Calu3 (cell line): Measurements from ENCODE around the gene SHANK3. TPM values are rescaled to one million over a fixed set of nuclear protein-coding genes. Genes with fewer than 3 reads are reported as not detected.
"Not testable (repeated sequence)": the region's sequence is repeated elsewhere in the genome, so short reads cannot be mapped to it uniquely, and the experiment has no call there.

Experiments
- BruUV-seq: library from RNA; stranded (reverse); fragments of 400-500 nt; replicated peaks from 2 replicates; lab custom pipeline; 2021; lab: Mats Ljungman, UMichigan
- CTCF ChIA-PET: fragments of 300-600 bp; sonication (Branson Sonifier 250); formaldehyde crosslinking; loops from one replicate; lab custom pipeline; 2022; ENCODE audit warnings: antibody characterized with exemption; lab: Charles Lee
- DNase-seq: peaks from one replicate; pipeline ENCODE4 v3.0.0; 2022
- H3K27ac Mint-ChIP-seq: one replicate; pipeline ENCODE4 v1.8.0; 2022; ENCODE audit warnings: mixed read lengths; ENCODE audit not compliant: unreplicated experiment
- H3K27me3 Mint-ChIP-seq: one replicate; pipeline ENCODE4 v1.8.0; 2022; ENCODE audit warnings: mixed read lengths; ENCODE audit not compliant: unreplicated experiment
- H3K36me3 Mint-ChIP-seq: one replicate; pipeline ENCODE4 v1.8.0; 2022; ENCODE audit warnings: mild to moderate bottlenecking, moderate library complexity, mixed read lengths; ENCODE audit not compliant: insufficient read depth, unreplicated experiment
- H3K4me1 Mint-ChIP-seq: one replicate; pipeline ENCODE4 v1.8.0; 2022; ENCODE audit warnings: mild to moderate bottlenecking, low read depth, mixed read lengths; ENCODE audit not compliant: unreplicated experiment
- H3K4me3 Mint-ChIP-seq: one replicate; pipeline ENCODE4 v1.8.0; 2022; ENCODE audit warnings: mild to moderate bottlenecking, low read depth, moderate library complexity, mixed read lengths; ENCODE audit not compliant: unreplicated experiment
- H3K9me3 Mint-ChIP-seq: one replicate; pipeline ENCODE4 v1.8.0; 2022; ENCODE audit warnings: low read depth, mixed read lengths; ENCODE audit not compliant: unreplicated experiment
- CTCF ChIP-seq: fragments of 200-600 bp; IDR thresholded peaks from one replicate; pipeline ENCODE4 v1.8.0; 2022; ENCODE audit warnings: antibody characterized with exemption; ENCODE audit not compliant: unreplicated experiment
- intact Hi-C: fragments of 100-400 bp; cut with micrococcal nuclease; formaldehyde crosslinking; loops from one replicate; pipeline ENCODE4 v1.10.0; 2022; ENCODE audit not compliant: unreplicated experiment
- total RNA-seq: library from RNA; stranded (reverse); gene quantifications from 2 replicates; pipeline ENCODE4 v1.2.3, GENCODE V29; 2022

Gene SHANK3
- total RNA-seq, 1 experiment from 2014 or later: 2.1 TPM

DNA sequence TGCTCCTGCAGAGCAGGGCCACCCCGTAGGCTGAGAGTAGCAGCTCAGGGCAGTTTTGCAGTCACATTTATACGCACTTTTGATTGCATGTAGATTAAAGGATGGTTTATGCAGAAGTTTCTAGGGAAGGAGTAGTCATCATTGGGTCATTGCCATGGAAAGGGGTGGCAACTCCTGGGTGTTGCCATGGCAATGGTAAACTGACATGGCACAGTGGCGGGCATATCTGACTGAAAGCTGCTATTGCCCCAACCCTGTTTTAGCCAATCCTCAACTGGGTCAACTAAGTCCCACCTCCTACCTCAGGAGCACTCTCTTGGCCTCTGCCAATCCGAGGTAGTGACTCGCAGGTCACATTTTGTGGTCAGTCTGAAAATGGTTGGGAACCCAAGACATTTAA lies 42.2 kb upstream of the SHANK3 start:
- H3K4me3 Mint-ChIP-seq: no peak overlapping the region
- no TSS peak for BruUV-seq

DNA sequence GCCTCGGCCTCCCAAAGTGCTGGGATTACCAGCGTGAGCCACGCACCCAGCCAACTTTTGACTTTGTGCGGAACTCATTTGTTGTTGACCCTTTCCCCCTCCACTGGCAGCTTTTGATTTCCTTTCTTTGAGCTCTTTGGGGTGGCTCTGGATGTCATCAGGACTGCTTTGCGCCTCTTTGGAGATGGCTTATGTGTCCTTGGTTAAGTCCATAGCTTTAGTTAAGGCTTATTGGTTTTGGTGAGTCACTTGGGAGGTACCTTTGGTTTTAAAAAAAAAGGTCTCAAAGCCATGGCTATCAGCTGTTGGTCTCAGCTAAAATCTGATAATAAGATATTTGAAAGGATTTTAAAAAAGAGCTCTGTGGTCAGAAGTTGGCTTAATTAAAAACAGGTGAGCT lies 39.5 kb upstream of the SHANK3 start:
- H3K36me3 Mint-ChIP-seq: peaks cover 9% of the 10 kb centered on the region
- H3K4me1 Mint-ChIP-seq: peaks cover 18% of the 10 kb centered on the region
- CTCF ChIA-PET: interaction anchor here (0.6 kb wide), 1 partner anchor 88 kb away, joined by 3 read pairs; no protein-coding TSS in a partner anchor
- intact Hi-C loops: no loop called here
- no peak for DNase-seq
- no peak overlapping the region for H3K4me3 Mint-ChIP-seq
- H3K27me3 Mint-ChIP-seq: peaks cover 12% of the 10 kb centered on the region
- H3K9me3 Mint-ChIP-seq: peaks cover 3% of the 10 kb centered on the region
- TF ChIP-seq CTCF: no peak
- no TSS peak for BruUV-seq
- H3K27ac Mint-ChIP-seq: no peak overlapping the region

More for the DNA sequence above, 42.2 kb upstream of the SHANK3 start:
- no peak overlapping the region for H3K27ac Mint-ChIP-seq
- peaks cover 26% of the 10 kb centered on the region for H3K4me1 Mint-ChIP-seq
- DNase-seq: no peak
- TF ChIP-seq CTCF: no peak
- CTCF ChIA-PET: no interaction called here
- intact Hi-C loops: no loop called here
- peaks cover 20% of the 10 kb centered on the region for H3K36me3 Mint-ChIP-seq
- no peaks in the 10 kb centered on the region for H3K9me3 Mint-ChIP-seq
- H3K27me3 Mint-ChIP-seq: peaks cover 1% of the 10 kb centered on the region

DNA sequence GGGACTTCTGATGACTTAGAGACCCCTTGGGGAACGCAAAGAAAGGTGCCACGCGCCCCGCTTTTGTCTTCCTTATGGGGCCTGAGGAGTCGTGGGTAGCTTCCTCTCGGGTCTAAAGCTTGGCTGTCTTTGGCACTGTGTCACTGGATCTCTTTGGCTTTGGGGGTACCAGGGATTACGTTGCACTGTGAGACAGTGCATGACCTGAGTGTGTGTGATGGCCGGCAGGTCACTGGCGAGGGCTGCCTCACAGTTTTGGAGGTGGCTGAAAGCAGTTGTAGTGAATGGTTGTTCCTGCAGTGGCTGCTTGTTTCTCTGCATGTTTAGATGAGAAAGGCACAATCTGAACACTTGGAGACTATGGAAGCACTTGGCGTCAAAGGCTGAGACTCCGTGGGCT lies 38.9 kb upstream of the SHANK3 start:
- H3K4me3 Mint-ChIP-seq: no peak overlapping the region
- no peak for TF ChIP-seq CTCF
- peaks cover 12% of the 10 kb centered on the region for H3K4me1 Mint-ChIP-seq
- no peak for DNase-seq
- peaks cover 2% of the 10 kb centered on the region for H3K36me3 Mint-ChIP-seq
- CTCF ChIA-PET: interaction anchor here (0.6 kb wide), 1 partner anchor 89 kb away, joined by 3 read pairs; no protein-coding TSS in a partner anchor
- BruUV-seq: no TSS peak
- H3K27me3 Mint-ChIP-seq: peaks cover 14% of the 10 kb centered on the region
- intact Hi-C loops: no loop called here
- no peak overlapping the region for H3K27ac Mint-ChIP-seq
- H3K9me3 Mint-ChIP-seq: peaks cover 3% of the 10 kb centered on the region

DNA sequence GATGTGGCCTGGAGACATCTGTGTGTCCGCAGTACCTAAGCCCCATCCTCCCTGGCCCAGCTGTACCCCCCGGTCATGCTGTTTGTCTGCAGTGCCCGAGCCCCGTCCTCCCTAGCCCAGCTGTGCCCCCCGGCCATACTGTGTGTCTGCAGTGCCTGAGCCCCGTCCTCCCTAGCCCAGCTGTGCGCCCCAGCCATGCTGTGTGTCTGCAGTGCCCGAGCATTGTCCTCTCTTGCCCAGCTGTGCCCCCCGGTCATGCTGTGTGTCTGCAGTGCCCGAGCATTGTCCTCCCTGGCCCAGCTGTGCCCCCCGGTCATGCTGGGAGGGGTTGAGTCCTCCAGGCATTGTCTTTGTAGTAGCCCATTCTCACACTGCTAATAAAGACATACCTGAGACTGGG lies 37.0 kb upstream of the SHANK3 start:
- intact Hi-C loops: no loop called here
- CTCF ChIA-PET: no interaction called here
- no peaks in the 10 kb centered on the region for H3K4me1 Mint-ChIP-seq

DNA sequence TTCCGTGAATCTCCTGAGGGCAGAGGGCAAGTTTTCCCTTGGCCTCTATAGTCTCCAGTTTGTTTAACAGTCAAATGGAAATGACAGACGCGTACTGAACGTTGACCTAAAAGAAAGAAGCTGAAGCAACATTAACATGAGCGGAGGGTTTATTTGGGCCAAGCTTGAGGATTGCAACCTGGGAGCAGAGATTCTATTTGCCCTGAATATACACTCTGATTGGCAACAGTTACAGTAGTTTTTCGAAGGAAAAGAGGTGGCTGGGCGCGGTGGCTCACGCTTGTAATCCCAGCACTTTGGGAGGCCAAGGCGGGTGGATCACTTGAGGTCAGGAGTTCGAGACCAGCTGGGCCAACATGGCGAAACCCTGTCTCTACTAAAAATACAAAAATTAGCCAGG lies 32.3 kb upstream of the SHANK3 start:
- CTCF ChIA-PET, BruUV-seq, intact Hi-C loops, H3K9me3 Mint-ChIP-seq, H3K36me3 Mint-ChIP-seq, H3K27ac Mint-ChIP-seq, H3K4me3 Mint-ChIP-seq, H3K4me1 Mint-ChIP-seq, DNase-seq: not testable (repeated sequence)
- peaks cover 29% of the 10 kb centered on the region for H3K27me3 Mint-ChIP-seq

More for the DNA sequence above, 37.0 kb upstream of the SHANK3 start:
- H3K36me3 Mint-ChIP-seq: no peaks in the 10 kb centered on the region
- peaks cover 3% of the 10 kb centered on the region for H3K9me3 Mint-ChIP-seq
- peaks cover 29% of the 10 kb centered on the region for H3K27me3 Mint-ChIP-seq
- no peak overlapping the region for H3K4me3 Mint-ChIP-seq
- TF ChIP-seq CTCF: no peak
- no peak for DNase-seq
- BruUV-seq: no TSS peak
- no peak overlapping the region for H3K27ac Mint-ChIP-seq
